NCI-H226 (cell line): Measurements from ENCODE around the gene LRRC3C.
"Not testable (repeated sequence)": the region's sequence is repeated elsewhere in the genome, so short reads cannot be mapped to it uniquely, and the experiment has no call there.

Source experiments
- DNase-seq: peaks from one replicate; pipeline ENCODE4 v3.0.0-alpha.2; 2015

Gene LRRC3C

GRCh38 chr17:39925282-39926134, 2.0 kb upstream of the LRRC3C start:
- no peak for DNase-seq

DNA sequence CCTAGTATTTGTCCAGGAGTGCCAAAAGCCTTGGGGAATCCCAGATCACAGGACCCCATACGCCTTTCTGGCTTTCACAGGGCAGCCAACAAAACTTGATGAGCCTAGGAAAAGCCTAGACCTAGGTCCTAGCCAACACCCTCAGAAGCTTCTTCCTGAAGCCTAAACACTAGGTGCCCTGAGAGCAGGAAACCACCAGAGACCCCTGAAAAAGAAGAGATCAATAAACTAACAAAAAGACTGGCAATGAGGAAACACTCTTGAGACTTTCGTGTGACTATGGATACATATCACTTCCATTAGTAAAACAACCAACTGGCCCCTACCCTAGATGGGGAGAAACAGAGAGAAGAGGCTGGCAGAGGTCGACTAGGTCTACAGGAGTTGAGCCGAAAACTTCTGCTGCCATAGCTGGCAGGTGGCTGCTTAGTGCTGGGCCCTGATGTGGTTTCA, 1.4 kb upstream of the LRRC3C start:
- DNase-seq = no peak

GRCh38 chr17:39926588-39927100, 888 bp upstream of the LRRC3C start:
- DNase-seq = peak; percentile 10

DNA sequence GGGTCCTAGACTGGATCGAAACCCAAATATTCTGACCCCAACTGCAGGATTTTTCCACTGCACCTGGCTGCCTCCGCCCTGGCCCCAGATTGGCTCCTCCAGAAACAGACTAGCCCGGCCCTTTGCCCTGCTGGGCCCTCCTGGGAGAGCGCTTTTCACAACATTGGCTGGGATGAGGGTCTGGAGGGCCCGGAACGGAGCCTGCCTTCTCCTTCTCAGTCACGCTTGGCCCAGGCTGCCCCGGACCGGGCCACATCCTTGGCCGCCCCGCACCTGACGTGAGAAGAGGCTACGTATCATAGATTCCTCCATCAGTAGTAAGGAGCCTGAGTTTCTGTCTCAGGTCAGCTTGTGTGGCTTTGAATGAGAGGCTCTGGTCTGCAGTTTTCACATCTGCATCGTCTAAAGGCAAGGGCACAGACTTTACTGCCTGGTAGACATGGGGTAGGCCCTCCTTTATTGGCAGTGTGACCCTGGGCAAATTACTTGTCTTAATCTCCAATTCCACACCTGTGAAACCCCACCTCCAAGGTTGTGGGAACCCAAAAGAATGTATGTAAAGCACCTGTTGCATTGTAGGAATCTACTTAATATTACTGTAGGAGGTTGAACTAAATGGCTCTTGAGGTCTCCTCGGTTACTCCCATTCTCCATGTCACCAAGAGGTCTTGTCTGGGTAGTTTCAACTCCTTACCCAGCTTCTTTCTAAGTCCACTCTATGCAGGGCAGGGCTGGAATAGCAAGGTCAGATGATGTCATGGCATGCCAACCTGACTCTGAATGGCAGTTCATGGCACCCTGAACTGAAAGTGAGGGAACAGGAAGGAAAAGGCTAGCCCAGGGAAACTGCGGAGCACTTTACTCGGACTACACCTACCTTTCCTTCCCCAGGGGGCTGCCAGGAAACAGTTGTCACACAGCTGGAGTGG, 661 bp downstream of the LRRC3C start:
- peak; percentile 23 for DNase-seq

GRCh38 chr17:39928858-39929645, 1.5 kb downstream of the LRRC3C start:
- DNase-seq = peak; percentile 90

GRCh38 chr17:39929646-39930407, 2.3 kb downstream of the LRRC3C start:
- peak; percentile 70 for DNase-seq

- DNase-seq = no peak
Measured at GRCh38 chr17:39933912-39934311, 6.4 kb downstream of the LRRC3C start.

DNA sequence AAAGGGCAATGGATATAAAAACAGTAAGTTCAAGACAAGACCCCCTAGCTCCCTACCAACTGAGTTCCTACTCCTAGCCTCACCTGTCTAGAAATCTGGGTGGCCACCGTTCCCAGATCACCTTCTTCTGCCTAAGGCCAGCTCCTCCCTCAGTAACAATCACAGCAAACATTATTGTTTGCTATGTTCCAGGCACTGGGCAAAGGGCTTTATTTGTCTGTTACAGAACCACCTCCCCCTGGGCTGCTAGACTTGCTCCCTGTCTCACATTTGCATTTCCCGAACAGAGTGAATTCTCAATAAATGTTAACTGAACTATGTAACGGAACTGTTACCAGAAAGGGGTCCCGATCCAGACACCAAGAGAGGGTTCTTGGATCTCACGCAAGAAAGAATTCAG, 6.8 kb downstream of the LRRC3C start:
- no peak for DNase-seq

DNA sequence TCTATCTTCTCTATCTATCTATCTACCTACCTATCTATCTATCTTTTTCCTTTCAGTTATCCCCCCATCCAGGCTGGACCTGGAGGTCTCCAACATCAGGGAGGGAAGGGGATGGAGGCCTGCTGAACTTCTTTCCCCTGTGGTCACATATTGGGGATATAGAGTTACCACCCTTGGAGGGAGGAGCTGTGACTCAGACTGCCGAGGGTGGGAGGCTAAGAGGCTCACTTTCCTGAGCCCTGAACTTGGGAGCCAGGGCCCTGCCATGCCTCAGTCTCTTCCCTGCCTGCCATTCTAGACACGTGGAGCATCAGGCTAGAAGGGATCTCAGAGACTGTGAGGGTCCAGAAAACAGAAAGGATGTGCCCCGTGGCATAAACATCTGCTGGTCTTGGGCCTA, 8.4 kb downstream of the LRRC3C start:
- peak; percentile 23 for DNase-seq

DNA sequence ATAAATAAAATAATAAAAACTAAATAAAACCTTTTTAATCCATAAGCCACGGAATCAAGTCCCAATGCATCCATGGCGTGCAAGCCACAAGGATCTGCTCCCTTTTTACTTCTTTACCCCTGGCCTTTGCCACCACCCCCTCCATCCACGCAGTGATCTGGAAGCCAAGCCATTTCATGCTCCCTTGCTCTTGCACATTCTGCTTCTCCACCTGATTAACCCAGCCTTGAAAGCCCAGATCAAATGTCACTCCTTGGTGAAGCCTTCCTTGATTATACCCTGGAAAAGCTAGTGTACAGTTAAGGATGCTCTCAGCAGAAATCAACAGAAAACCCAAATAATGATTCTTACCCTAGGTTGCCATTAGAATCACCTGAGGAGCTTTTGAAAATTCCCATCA, 9.9 kb downstream of the LRRC3C start:
- DNase-seq = no peak

- DNase-seq = no peak
Measured at GRCh38 chr17:39938140-39938869, 10.8 kb downstream of the LRRC3C start.

- DNase-seq = no peak
Measured at GRCh38 chr17:39939106-39939505, 11.6 kb downstream of the LRRC3C start.

DNA sequence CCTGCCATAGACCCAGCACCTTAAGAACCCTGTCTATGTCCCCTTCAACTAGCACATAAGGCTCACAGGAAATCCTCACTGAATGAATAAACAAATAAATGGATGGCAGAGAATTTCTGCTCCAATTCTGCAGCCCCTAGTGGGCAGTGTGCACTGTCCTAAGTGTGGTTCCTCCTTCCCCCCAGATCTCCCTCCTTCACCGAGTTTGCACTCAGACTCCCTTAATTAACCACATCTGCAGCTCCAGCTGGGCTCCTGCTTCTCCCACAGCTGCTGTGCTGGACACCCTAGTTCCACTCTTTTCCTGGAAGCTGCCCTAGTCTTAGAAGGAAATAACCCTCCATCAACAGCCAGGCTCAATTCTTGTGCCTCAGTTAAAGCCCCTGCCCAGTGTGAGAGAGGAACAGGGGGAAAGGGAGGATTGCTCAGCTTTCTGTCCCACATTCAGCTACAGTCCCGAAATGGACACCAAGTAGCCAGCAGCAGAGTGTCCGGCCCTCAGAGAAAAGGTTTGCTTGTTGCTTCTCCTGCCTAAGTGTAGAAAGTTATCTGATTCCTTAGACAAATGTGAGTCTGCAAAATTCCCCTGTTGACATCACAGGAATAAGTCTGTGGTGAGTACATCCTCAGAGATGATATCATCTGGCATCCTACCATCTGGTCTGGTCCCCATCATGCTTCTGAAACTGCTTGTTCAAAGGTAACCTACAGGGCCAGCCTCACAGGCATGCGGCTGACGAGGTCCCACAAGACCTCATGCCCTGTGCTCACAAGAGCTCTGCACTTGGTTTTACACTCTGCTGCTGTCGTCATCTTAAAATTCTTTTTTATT, 12.3 kb downstream of the LRRC3C start:
- peak; percentile 67 for DNase-seq

DNA sequence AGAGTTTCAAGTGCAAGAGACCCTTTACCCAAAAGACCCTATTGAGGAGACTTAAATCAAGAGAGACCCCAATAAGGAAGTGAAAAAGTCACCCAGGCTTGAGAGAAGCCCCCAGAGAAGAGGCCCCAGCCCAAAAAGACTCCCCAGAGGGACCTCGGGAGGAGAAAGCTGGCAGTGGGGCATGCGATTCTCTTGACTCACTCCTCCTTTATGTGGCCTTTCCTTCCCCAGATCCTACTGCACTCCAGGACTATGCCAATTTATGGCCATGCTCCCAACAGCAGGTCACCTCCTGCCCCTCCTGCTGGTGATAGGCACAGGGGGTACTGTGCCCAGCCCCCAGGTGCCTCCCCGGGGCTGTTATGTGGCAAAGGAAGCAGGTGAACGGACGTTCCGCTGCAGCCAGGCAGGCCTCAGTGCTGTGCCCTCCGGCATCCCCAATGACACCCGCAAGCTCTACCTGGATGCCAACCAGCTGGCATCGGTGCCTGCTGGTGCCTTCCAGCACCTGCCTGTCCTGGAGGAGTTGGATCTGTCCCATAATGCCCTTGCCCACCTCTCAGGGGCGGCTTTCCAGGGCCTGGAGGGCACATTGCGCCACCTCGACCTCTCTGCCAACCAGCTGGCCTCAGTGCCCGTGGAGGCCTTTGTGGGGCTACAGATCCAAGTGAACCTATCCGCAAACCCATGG, 16.3 kb downstream of the LRRC3C start:
- DNase-seq = no peak

- no peak for DNase-seq
Measured at GRCh38 chr17:39944393-39944711, 16.8 kb downstream of the LRRC3C start.

GRCh38 chr17:39946551-39947330, 19.2 kb downstream of the LRRC3C start:
- no peak for DNase-seq

GRCh38 chr17:39948489-39948828, 20.9 kb downstream of the LRRC3C start:
- not testable (repeated sequence) for DNase-seq

- no peak for DNase-seq
Measured at GRCh38 chr17:39949028-39949427, 21.5 kb downstream of the LRRC3C start.

DNA sequence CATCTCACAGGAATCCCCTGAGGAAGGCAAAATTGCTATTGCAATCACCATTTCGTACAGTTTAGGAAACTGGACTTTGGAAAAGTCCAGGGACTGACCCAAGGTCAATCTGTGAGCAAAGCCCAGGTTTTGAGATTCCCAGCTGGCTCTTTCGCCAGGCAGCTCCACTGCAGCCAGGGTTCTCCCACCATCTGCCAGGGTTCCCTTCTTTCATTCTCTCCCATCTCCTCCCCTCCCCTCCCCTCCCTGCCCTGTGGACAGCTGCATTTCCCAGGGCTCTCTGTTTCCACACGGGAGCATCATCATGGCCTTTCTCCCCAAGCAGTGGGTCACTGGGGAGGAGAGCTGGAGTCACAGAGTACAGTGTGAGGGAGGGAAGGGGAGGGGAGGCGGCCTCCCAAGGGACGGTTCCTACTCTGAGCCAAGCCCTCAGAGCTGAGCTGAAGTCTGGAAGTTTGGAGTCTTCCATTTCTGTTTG, 23.4 kb downstream of the LRRC3C start:
- no peak for DNase-seq
